MCF 10A (cell line): ENCODE results near the gene INTS11. TPM values are rescaled to one million over a fixed set of nuclear protein-coding genes. Genes with fewer than 3 reads are reported as not detected.

Experiments
- BruUV-seq: library from RNA; stranded (reverse); fragments of 400-500 nt; replicated peaks from 2 replicates; lab custom pipeline; 2021; lab: Mats Ljungman, UMichigan
- CTCF ChIA-PET: fragments of 300-600 bp; sonication (Branson Sonifier 250); formaldehyde crosslinking; extraction: SDS; loops from one replicate; lab custom pipeline; 2021; ENCODE audit warnings: antibody characterized with exemption, inconsistent platforms; lab: Yijun Ruan, JAX
- POLR2A ChIA-PET: fragments of 300-600, 350-650 bp; sonication (Branson Sonifier 250); formaldehyde crosslinking; extraction: SDS; loops from one replicate; lab custom pipeline; 2020; ENCODE audit warnings: antibody characterized with exemption, inconsistent platforms; lab: Yijun Ruan, JAX
- DNase-seq: peaks from one replicate; pipeline ENCODE4 v3.0.0-alpha.2; 2018; ENCODE audit not compliant: unreplicated experiment
- H3K27ac Mint-ChIP-seq: one replicate; pipeline ENCODE4 v1.8.0; 2022; ENCODE audit warnings: mild to moderate bottlenecking, low read depth, mixed read lengths; ENCODE audit not compliant: unreplicated experiment
- H3K27me3 Mint-ChIP-seq: one replicate; pipeline ENCODE4 v1.8.0; 2022; ENCODE audit warnings: mixed read lengths; ENCODE audit not compliant: insufficient read depth, unreplicated experiment
- H3K36me3 Mint-ChIP-seq: one replicate; pipeline ENCODE4 v1.8.0; 2022; ENCODE audit warnings: mild to moderate bottlenecking, moderate library complexity, mixed read lengths; ENCODE audit not compliant: insufficient read depth, unreplicated experiment
- H3K4me1 Mint-ChIP-seq: one replicate; pipeline ENCODE4 v1.8.0; 2022; ENCODE audit warnings: mixed read lengths; ENCODE audit not compliant: insufficient read depth, unreplicated experiment
- H3K4me3 Mint-ChIP-seq: one replicate; pipeline ENCODE4 v1.8.0; 2022; ENCODE audit warnings: mild to moderate bottlenecking, moderate library complexity, mixed read lengths; ENCODE audit not compliant: unreplicated experiment
- H3K9me3 Mint-ChIP-seq: one replicate; pipeline ENCODE4 v1.8.0; 2022; ENCODE audit warnings: mixed read lengths; ENCODE audit not compliant: unreplicated experiment
- CTCF ChIP-seq: fragments of 200-600 bp; IDR thresholded peaks from one replicate; pipeline ENCODE4 v1.8.0; 2022; ENCODE audit warnings: antibody characterized with exemption, mild to moderate bottlenecking; ENCODE audit not compliant: unreplicated experiment
- intact Hi-C: fragments of 100-400 bp; cut with micrococcal nuclease; formaldehyde crosslinking; loops from 2 replicates; pipeline ENCODE4 v1.14.1; 2022
- total RNA-seq: library from RNA; stranded (reverse); gene quantifications from 2 replicates; pipeline ENCODE4 v1.2.3, GENCODE V29; 2022

The INTS11 gene
- total RNA-seq, 1 experiment from 2014 or later, result 122 TPM

- CTCF ChIA-PET, result interaction anchor here (0.7 kb wide), 2 partner anchors 193 to 263 kb away, joined by 4 to 5 read pairs; no protein-coding TSS in a partner anchor
- Mint-ChIP-seq H3K27ac (no peak overlapping the region), H3K27me3 (no peaks in the 10 kb centered on the region), H3K4me1 (peaks cover 5% of the 10 kb centered on the region), H3K4me3 (no peak overlapping the region), H3K36me3 (peaks cover 70% of the 10 kb centered on the region), H3K9me3 (no peaks in the 10 kb centered on the region)
- no peak for TF ChIP-seq CTCF
- no TSS peak for BruUV-seq
- POLR2A ChIA-PET, result interaction anchor here (0.7 kb wide), 1 partner anchor 530 kb away, joined by 3 read pairs; no protein-coding TSS in a partner anchor
- intact Hi-C loops, result no loop called here
- DNase-seq, result no peak
Observed at GRCh38 chr1:1312450-1313314, 11.8 kb downstream of the INTS11 start.

- ChIA-PET CTCF (no interaction called here), POLR2A (interaction anchor here (0.6 to 1.9 kb wide), 4 partner anchors 11 to 580 kb away, joined by 3 to 5 read pairs (median 3); no protein-coding TSS in a partner anchor)
- DNase-seq, result no peak
- TF ChIP-seq CTCF, result no peak
- intact Hi-C loops, result no loop called here
- TSS peak; percentile 55 for BruUV-seq
- Mint-ChIP-seq H3K9me3 (no peaks in the 10 kb centered on the region), H3K36me3 (peaks cover 62% of the 10 kb centered on the region), H3K27me3 (no peaks in the 10 kb centered on the region), H3K4me3 (no peak overlapping the region), H3K4me1 (peaks cover 4% of the 10 kb centered on the region), H3K27ac (no peak overlapping the region)
Observed at GRCh38 chr1:1311107-1312104, 13.1 kb downstream of the INTS11 start.

GRCh38 chr1:1310476-1311053 is 13.9 kb downstream of the INTS11 start:
- CTCF ChIA-PET, result interaction anchor here (0.8 to 1.2 kb wide), 2 partner anchors 19 to 63 kb away, joined by 3 to 4 read pairs; no protein-coding TSS in a partner anchor
- BruUV-seq, result no TSS peak
- no peaks in the 10 kb centered on the region for H3K27me3 Mint-ChIP-seq
- no peak for TF ChIP-seq CTCF
- H3K27ac Mint-ChIP-seq, result no peak overlapping the region
- no peaks in the 10 kb centered on the region for H3K9me3 Mint-ChIP-seq
- no peak for DNase-seq
- H3K4me3 Mint-ChIP-seq, result peak overlapping the region; percentile 81
- H3K4me1 Mint-ChIP-seq, result peaks cover 12% of the 10 kb centered on the region
- peaks cover 54% of the 10 kb centered on the region for H3K36me3 Mint-ChIP-seq
- POLR2A ChIA-PET, result interaction anchor here (0.6 to 1.9 kb wide), 3 partner anchors 15 to 581 kb away, joined by 3 to 5 read pairs (median 3); no protein-coding TSS in a partner anchor
- intact Hi-C loops, result no loop called here
